GM18517 (cell line): ENCODE measurements around the gene TMEM175.
A peak's percentile ranks its signal among the peaks of the same experiment; 100 is the strongest.
"Not testable (repeated sequence)": the region's sequence is repeated elsewhere in the genome, so short reads cannot be mapped to it uniquely, and the experiment has no call there.

Source experiments
- ATAC-seq: cut with Tn5 transposase; IDR thresholded peaks from one replicate; pipeline ENCODE4 v1.9.1; 2021; ENCODE audit warnings: mild to moderate bottlenecking, moderate library complexity; ENCODE audit not compliant: unreplicated experiment

Gene TMEM175

GRCh38 chr4:968621-969394, 36.5 kb downstream of the TMEM175 start:
- no peak for ATAC-seq

DNA sequence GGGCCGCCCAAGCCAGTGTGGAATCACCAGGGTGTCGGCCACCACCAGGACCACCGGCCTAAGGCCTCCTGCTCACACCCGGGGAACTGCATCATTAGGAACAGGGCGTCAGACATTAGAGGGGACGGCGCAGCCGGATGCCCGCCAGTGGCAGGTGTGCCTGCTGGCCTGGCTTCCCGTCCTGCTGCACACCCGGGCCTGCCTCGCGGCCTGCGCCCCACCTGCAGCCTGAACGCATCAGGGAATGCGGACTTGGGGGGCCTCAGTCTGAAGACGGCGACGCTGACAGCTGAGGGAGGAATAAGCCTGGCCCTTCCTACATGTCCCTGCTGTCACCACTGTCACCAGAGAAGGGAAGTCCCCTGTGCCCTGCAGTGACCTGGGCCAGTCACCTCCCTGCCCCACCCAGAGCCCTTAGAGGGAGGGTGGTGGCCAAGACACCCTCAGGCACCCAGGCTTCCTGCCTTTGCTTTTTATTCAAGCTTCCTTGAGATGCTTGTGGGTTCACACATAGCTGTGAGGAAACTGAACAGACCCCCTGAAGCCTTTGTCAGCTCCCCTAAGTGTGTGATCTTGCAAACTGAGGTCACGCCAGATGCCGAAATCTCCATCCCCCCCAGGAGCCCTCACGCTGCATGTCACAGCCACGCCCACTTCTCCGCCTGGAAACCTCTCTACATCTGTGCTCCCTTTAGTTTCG, 37.9 kb downstream of the TMEM175 start:
- ATAC-seq = no peak

- no peak for ATAC-seq
Observed at GRCh38 chr4:970854-971520, 38.7 kb downstream of the TMEM175 start.

DNA sequence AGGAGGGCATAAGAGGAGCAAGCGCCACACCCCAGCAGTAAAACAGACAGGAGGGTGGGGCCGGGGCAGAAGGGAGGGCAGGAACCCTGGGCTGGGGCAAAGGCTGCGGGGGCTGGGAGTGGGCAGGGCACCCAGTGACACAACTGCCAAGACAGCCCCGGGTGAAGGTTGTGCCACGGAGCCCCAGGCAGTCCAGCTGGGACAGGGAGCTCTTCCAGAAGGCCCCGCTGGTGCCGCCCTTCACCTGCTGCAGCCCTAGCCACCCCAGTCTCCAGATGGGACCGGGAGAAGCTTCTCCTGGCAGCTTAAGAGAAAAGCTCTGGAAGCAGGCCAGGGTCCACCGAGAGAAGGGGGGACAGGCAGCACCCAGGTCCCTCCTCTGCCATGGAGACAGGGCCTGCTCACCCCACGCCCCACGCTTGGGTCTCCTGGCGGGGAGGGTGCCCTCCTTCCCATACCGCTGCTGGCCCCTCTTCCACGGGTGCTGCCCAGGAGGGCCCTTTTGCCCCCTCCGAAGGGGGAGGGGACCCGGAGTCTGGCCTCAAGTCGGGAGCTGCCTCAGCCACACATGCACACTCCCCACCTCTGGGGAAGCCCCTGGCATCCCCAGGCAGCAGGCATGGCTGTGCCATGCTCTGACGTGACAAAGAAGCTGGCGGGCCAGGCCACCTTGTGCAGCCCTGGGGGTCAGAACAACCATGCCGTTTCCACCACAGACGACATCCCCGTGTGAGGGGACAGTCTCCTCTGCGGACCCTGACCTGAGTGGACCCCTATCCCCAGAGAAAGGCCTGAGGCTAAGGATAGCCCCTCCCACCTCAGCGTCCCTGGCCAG, 39.6 kb downstream of the TMEM175 start:
- ATAC-seq = no peak

- no peak for ATAC-seq
Observed at GRCh38 chr4:972651-973424, 40.6 kb downstream of the TMEM175 start.

- ATAC-seq = no peak
Observed at GRCh38 chr4:973431-974397, 41.5 kb downstream of the TMEM175 start, which contains the start of gene DGKQ. DGKQ (minus strand) TSS chr4:973569; CDS start chr4:973482, 87 bp downstream.

GRCh38 chr4:974668-975067, 42.4 kb downstream of the TMEM175 start:
- ATAC-seq = no peak

- ATAC-seq = not testable (repeated sequence)
Observed at GRCh38 chr4:976016-976415, 43.8 kb downstream of the TMEM175 start.

- ATAC-seq = no peak
Observed at GRCh38 chr4:978957-979701, 46.9 kb downstream of the TMEM175 start.

- ATAC-seq = no peak
Observed at GRCh38 chr4:982291-982690, 50.0 kb downstream of the TMEM175 start.

GRCh38 chr4:982814-983213, 50.6 kb downstream of the TMEM175 start:
- ATAC-seq = no peak

DNA sequence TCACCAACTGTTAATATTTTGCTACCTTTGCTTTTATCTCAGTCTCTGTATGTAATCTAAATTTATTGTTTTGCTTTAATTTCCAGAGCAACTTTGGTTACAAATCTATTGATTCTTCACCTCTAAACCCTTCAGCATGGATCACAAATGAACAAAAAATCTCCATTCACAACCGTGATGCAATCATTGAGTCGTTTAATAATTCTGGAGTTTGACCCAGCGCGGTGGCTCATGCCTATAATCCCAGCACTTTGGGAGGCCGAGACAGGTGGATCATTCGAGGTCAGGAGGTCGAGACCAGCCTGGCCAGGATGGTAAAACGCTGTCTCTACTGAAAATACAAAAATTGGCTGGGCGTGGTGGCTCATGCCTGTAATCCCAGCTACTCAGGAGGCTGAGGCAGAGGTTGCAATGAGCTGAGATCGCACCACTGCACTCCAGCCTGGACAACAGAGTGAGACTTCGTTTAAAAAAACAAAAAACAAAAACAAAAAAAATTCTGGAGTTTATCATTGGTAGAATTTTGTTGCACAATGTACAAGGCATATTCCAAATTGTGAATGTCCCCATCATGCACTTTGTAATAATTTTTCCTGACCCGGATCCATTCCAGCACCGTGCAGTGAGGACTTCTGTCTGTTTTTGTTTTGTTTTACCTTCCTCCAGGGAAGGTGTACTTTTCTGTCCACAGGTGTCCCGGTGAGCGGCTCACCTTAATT, 52.2 kb downstream of the TMEM175 start:
- no peak for ATAC-seq

GRCh38 chr4:985123-985830, 53.0 kb downstream of the TMEM175 start:
- ATAC-seq = no peak

GRCh38 chr4:986428-986878, 54.2 kb downstream of the TMEM175 start:
- peak; percentile 41 for ATAC-seq

GRCh38 chr4:986879-987623, 54.8 kb downstream of the TMEM175 start, which contains the start of gene IDUA:
IDUA (plus strand) TSS chr4:987044; CDS start chr4:987085, 41 bp downstream.
- peak; percentile 76 for ATAC-seq
